NT2/D1 (cell line): ENCODE measurements around the gene SLC38A11.

ENCODE experiments used
- SUZ12 ChIP-seq: IDR thresholded peaks from 2 replicates; pipeline ENCODE4 v1.6.1; 2011; ENCODE audit not compliant: insufficient read length, insufficient read depth; ENCODE audit errors: extremely low read depth
- YY1 ChIP-seq: IDR thresholded peaks from 2 replicates; pipeline ENCODE4 v1.6.1; 2011; ENCODE audit not compliant: insufficient read length, insufficient read depth
- ZNF274 ChIP-seq: IDR thresholded peaks from 2 replicates; pipeline ENCODE4 v1.6.1; 2011; ENCODE audit warnings: mild to moderate bottlenecking, low read depth, low read length

DNA sequence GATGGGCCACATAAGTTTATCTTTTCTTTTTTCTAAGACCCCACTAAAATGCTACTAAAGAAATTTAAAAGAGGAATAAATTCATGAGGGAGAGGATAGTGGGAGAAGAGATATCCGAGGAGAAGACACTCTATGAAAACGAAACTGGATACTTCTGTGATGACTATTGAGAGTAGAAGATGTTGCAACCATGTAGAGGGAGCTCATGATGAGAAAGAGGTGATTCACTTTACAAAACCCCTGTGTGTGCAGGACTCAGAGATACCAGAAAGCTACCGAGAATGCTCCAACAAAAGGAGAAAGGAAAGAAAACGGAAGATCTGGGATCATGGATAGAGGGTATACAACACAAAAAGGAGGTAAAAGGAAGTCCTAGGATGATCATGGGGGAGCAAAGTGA is 34.9 kb downstream of the SLC38A11 start:
- no peak for TF ChIP-seq ZNF274
- no peak for TF ChIP-seq SUZ12
- no peak for TF ChIP-seq YY1
